ENCODE data around the gene CEND1.
A peak's percentile ranks its signal among the peaks of the same experiment; 100 is the strongest.

The CEND1 gene

DNA sequence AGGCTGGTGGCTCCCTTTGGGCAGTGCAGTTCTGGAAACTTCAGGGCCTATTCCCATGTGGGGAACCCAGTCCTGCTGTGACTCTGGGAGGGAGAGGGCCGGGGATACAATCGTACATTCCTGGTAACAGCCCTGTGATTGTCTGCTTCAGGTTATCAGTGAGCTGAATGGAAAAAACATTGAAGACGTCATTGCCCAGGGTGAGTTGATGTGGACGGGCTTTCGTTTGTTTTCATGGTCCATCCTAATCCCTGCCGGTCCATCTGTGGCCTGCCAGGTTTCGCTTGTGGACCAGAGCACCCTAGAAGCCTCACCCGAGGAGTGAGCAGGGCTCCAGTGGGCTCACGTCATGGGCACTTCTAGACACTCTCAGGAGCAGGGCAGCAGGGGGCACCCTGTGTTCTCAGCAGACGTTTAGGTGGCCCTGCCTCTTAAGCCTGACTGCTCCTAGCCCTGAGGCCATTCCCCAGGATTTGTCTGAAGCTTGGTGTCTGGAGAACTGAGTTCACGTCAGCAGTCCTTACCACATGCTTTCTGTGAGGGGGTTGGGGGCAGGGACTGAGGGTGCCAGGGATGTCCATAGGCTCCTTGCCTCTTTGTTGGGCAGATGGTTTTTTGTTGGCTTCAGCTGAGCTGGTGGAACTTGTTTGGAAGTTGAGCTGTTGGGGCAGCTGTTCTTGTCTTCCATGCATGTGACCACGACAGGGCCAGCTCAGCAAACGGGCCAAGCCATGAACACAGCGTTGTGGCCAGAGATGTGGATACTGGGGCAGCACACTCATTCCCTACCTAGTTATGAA lies 21.8 kb upstream of the CEND1 start:
- FAIRE-seq = no peak

DNA sequence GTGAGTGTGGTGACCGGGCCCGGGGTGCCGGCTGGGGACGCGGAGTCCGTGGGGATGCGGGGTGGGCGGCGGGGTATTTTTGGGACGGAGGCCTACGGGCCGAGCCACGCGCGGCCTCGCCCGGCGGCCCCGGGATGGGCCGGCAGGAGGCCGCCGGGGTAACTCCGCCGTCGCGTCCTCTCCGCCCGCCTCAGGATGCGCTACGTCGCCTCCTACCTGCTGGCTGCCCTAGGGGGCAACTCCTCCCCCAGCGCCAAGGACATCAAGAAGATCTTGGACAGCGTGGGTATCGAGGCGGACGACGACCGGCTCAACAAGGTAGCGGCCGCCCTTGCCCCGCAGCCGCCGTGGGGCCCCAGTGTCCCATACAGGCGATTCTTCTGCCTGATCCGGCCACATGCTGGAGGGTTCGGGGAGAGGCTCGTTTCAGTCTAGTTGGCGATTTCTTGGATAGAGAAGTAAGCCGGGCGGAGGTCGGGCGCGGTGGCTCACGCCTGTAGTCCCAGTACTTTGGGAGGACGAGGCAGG lies 20.2 kb upstream of the CEND1 start:
- no peak for FAIRE-seq

DNA sequence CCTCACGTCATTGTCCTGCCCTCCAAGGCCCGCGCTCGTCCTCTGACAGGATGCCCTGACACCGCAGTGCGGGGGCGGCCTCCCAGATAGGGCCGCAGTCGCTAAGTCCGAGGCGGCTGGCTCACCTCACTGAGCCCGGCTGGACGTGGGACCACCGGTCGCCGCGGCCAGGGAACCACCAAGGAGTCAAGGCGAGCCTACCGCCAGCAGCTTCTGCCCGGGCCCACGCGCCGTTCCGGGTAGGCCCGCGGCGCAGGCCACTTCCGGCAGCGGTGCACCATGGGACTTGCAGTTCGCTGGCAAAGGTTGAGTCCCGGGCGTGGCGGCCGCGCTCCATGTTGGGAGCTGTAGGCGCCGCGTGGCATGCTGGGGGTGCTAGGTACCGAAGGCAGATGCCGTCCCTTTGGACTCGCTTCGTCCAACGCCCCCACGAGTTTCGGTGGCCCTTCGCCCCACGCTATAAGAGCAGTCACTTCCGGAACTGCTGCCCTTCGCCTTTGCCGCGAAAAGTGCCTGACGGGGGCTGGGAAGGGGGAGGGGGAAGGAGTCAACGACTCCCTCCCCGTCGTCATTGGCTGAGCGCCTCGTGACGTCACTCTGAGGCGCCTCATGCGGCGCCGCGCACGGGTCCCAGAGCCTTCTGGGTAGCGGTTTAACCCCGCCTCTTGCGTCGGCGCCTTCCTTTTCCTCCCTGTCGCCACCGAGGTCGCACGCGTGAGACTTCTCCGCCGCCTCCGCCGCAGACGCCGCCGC lies 19.6 kb upstream of the CEND1 start, which contains the start of gene RPLP2:
RPLP2 (plus strand) TSS at position 681 of the 753 bp plus-strand sequence. CDS start 268 bp downstream, outside the sequence.
- peak; percentile 93 for FAIRE-seq

DNA sequence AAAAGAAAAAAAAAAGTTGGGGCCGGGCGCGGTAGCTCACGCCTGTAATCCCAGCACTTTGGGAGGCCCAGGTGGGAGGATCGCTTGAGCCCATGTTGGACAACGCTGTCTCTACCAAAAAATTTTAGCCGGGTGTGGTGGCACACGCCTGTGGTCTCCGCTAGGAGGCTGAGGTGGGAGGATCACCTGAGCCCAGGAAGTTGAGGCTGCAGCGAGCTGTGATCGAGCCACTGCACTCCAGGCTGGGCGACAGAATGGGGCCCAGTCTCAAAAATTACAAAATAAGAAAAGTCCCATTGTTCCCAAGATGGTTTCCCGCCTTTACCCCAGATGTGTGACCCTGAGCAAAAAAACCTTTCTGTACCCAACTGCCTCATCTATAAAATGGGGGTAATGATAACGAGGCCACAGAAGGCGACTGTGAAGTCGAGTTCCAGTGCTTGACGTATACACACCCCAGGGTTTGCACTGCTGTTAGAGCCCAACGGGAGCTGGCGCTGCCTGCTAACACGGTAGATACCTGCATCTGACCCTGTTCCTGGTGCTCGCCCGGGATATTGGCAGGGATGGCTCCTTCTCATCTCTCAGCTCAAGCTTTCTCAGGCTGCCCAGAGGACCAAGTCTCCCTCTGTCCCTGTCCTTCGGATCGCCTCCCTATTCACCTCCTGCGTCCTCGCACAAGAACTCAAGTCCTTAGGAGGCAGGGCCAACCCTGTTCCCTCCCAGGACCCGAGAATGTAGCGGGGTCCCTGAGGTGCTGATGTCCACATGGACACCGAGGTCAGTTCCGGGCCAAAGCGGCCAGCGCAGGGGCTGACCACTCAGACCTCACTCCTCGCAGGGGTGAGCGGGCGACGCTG lies 18.8 kb upstream of the CEND1 start:
- no peak for FAIRE-seq

DNA sequence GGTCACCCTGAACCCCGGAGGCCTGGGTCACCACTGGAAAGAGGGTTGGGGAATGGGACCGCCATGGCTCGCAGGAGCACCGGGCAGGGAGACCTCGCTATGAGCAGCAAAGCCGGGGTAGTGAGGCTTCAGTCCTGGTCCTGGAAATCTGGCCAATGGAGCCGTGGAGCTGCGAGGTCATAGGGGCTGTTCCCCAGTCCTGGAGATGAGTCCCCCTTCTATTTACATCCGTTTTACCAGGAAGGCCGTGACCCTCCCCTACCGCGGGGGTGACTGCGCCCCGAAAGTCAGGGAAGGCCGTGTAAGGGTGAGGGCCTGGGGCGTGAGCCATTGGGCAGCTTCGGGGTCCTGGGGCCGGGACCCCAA lies 14.7 kb upstream of the CEND1 start:
- no peak for FAIRE-seq

DNA sequence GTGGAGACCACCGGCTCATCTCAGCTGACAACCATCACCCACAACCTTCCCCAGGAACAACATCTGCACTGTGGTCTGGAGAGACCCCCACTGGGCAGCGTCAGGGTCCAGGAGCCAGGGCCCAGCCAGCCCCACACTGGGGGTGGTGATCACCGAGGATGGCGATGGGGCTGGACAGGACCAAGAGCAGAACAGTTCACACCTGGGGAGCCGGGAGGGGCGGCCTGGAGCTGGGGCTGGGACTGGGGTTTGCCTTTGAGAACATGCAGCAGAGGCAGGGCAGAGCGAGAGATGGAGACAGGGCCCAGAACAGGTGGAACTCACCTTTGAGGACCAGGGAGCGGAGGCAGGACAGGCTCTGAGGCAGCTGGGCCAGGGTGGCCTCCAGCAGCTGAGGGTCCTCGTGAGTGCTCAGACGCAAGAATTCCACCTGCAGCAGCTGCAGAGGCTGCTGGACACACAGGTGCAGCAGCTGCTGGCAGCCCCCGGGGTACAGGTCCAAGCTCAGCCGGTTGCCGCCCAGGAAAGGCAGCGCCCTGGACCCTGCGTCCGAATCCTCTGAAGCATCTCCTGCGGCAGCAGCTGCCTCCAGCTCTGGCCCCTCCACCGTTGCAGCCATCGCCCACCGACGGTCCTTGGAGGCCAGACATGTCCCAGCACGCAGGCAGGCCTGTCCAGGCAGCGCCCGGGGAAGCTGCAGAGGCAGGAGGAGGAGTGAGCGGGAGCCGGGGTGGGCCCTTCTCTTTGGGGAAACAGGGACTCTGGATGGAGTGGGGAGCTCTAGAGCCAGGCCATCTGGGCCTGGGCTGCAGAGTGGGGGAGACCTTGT lies 14.1 kb upstream of the CEND1 start:
- no peak for FAIRE-seq

DNA sequence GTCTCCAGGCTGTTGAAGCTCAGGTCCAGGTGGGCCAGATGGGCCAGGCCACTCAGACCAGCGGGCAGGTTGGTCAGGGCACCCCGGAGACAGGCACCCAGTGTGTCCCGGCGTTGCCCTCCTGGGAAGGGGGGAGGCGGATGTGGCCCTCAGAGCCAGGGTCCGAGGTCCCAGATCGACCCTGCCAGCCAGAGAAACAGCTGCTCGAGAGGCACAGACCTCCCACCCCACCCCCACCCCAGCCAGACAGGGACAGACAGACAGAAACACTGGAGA lies 13.5 kb upstream of the CEND1 start:
- FAIRE-seq = no peak

DNA sequence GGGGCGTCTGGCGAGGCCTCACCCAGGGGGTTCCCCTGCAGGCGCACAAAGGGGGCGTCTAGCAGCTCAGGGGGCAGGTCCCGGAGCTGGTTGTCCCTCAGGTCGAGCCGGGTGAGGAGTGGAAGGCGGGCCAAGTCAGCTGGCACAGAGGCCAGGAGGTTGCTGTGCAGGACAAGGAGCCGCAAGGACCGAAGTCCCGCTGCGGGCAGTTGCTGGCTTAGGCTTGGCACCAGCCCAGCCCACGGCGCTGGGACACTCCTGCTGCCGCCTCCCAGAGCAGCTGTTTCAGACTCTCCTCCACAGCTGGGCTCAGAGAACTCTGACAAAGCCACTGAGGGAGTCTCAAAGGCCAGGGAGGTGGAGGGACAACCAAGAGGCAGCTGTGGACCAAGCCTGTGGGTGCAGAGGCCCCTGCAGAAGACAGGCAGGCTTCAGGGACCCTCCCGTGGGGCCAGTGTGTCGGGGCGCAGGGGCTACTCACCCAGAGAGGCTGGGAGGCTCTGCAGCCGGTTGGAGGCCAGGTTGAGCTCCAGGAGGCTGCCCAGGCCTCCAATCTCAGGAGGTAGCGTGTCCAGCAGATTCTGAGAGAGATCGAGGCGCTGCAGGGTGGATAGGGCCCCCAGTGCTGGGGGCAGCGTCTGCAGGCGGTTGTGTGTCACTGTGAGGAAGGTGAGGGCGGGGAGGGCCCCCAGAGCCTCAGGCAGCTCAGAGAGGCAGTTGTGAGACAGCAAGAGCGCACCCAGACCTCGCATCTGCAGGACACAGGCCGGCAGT lies 13.0 kb upstream of the CEND1 start:
- no peak for FAIRE-seq

DNA sequence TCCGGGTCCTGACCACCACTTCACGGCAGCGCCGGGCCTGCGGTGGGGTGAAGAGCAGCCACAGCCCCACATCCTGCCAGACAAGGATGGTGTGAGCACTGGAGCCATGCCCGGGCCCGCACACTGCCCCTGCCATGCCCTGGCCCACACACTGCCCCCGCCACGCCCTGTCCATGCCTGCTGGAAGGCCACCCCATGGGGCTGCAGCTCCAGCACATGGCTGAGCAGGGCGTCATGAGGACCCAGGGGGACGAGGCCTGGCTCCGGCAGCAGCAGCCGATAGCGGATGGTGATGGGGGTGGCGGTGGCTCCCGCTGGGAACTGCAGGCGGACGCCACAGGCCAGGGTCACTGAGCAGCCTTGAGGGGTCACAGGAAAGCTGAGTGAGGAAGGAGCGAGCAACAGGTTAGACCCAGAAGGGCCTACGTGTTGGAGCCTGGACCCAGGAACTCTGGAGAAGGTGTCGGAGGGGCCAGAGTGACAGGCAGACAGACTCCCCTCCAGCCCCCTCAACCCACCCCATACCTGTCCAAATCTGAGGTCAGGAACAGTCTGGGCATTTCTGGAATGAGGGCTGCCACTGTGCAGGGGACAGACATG lies 12.2 kb upstream of the CEND1 start:
- FAIRE-seq = no peak

DNA sequence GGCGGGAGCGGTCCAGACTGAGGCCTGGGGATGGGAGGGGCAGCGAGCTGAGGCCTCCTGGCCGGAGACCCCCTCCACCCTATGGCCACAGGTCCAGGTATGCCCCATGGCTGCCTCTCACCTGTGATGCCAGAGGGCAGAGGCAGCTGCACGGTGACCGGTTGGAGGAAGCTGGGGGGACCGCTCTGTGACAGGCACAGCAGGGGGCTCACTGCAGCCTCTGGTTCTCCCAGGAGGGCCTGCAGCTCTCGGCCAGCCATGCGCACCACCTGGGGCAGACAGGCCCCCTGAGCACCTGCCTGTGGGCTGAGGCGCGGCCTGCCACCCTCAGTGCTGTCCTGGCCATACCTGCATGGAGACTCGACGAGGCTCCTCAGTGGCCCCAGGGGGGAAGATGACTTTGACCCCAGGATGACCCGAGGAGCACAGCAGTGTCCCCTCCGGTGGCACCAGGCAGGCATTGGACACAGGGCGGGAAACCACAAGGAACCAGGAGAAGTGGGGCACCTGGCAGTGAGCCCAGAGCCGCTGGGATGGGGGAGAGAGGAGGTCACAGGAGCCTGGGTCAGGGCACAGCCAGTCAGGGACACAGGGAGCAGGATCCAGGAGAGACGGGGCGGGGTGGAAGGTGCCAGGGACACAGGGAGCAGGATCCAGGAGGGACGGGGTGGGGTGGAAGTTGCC lies 11.3 kb upstream of the CEND1 start:
- FAIRE-seq = no peak

DNA sequence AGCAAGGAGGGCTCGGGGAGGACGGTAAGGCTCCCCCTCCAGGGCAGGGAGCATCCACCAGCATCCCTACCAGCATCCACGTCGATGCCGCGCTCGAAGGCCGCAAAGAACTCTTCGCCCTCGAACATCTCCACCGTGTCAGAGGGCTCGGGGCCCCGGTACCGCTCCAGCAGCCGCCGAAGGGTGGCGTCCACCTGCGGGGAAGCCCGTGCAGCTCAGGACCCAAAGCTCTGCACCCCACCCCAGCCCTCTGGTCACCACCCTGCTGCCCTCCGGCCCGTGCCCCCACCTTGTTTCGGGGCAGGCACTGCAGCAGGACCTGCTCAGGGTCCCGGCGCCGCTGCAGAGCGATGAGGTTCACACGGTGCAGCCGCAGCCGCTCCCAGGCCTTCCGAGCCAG lies 10.6 kb upstream of the CEND1 start:
- no peak for FAIRE-seq

DNA sequence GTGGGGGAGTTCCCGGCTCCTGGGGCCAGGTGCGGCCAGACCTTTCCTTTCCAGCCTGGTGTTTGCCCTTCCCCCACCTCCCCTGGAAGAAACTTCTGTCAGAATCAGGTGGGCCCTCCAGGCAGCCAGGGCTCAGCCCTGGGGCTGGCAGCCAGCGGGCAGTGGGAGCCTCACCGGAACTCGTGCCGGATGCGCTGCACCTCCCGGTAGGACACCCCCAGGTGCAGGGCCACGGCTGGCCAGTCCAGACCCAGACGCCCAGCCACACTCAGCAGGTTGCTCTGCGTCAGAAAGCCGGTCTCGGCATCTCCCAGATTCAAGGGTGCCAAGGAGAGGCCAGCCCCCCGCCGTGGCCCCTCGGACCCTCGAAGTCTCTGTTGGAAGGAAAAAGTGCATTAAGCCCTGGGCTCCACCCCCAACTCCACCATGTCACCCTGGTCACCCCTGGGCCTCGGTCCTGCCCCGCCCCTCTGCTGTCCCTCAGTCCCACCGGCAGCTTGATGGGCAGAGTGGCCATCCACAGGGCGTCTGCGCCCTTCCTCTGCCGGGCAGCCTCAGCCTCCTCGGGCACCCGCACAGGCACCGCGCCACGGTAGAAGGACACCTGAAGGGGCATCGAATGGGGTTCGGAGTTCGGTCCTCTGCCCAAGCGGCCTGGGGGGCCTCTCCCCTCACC lies 9.9 kb upstream of the CEND1 start:
- no peak for FAIRE-seq

DNA sequence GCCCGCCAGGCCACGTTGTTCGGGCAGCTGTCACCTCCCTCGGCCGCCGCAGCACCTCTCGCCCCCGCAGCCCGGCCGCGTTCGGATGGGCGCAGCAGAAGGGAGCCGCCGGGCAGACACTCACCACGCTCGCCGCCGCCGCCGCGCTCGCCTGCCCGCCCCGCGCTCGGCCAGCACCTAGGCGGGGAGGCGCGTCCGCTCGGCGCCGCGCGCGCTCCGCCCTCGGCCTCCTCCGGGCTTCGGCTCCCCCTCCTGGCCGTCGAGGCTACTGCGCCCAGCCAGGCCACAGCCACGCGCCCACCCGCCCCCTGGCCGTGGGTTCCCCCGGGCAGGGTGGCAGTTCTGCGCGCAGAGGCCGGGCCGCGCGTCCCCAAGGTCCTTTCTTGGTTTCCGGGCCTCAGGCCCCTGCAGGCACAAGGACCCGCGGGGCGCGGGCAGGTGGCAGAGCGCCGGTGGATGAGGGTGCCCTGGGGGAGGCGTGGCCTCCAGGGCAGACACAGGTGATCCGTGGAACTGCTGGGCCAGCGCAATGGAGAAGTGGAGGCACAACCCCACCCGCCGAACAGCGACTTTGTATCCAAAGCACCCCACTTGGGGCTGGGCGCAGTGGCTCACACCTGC lies 8.3 kb upstream of the CEND1 start, which contains the start of gene SLC25A22:
SLC25A22 (minus strand) TSS at position 189 of the 621 bp plus-strand sequence. CDS start 3,275 bp downstream, outside the sequence.
- no peak for FAIRE-seq

DNA sequence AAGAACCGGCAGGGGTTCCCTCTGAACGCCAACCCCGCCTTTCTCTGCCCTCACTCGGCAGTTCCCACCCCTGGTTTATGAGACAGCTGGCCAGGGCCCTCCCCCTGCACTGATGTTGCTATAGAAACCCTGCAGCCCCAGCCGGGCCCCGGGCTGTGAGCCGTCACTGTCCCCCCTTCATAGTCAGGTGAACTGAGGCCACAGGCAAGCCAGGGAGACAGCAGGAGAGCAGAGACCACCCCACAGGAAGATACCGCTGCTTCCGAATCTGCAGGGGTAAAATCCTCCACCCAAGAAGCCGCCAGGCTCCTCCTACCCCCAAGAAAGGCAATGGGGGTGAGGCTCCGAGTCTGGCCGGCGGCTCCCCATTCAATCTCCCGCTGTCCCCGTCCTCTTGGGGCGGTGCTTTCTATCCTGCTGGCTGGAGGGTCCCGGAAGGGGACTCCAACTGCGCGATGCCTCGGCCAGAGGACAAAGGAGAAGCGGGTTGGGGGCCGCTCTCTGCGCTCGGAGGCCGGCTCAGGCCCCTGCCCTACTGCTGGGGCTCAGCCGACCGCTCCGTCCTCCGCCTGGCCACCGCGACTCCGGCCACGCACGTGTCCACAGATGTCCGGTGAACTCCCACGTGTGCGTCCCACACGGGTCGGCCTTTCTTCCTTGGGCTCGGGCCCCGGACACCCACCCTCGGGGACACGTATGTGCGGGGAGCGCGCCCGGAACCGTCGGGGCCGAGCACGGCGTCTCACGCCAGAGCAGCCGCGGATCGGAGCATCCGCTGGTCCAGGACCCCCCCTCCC lies 7.6 kb upstream of the CEND1 start:
- peak; percentile 17 for FAIRE-seq

DNA sequence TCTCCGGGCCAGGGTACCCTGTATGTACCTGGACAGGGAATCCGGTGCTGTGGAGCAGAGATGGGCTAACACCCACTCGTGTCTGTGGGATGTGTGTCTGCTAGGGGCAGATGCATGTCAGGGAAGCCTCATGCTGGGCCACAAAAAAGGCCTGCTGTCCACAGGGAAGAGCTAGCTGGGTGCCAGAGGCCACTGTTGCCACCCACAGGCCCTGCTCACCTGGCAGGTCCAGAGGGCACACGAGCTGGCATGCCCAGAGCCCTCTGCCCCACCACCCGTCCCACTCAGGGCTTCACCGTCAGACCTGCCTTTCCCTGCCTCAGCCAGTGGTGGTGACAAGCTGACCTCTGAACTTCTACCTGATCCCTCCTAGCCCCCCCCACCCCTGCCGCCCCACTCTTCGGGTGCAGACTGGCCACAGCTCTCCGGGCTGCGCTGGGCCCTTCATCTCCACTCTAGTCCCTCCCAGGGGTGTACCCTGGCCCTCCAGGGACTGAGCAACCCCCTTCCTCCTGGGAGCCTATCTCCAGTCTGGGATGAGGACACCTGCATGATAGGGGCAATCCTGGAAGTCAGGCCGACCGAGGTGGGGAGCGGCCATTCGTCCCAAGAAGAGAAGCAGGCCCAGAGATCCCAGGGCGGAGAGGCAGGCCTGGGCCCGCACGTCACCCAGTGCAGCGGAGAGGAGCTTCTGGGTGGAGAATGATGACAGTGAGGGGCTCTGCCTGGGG lies 6.8 kb upstream of the CEND1 start:
- FAIRE-seq = no peak

DNA sequence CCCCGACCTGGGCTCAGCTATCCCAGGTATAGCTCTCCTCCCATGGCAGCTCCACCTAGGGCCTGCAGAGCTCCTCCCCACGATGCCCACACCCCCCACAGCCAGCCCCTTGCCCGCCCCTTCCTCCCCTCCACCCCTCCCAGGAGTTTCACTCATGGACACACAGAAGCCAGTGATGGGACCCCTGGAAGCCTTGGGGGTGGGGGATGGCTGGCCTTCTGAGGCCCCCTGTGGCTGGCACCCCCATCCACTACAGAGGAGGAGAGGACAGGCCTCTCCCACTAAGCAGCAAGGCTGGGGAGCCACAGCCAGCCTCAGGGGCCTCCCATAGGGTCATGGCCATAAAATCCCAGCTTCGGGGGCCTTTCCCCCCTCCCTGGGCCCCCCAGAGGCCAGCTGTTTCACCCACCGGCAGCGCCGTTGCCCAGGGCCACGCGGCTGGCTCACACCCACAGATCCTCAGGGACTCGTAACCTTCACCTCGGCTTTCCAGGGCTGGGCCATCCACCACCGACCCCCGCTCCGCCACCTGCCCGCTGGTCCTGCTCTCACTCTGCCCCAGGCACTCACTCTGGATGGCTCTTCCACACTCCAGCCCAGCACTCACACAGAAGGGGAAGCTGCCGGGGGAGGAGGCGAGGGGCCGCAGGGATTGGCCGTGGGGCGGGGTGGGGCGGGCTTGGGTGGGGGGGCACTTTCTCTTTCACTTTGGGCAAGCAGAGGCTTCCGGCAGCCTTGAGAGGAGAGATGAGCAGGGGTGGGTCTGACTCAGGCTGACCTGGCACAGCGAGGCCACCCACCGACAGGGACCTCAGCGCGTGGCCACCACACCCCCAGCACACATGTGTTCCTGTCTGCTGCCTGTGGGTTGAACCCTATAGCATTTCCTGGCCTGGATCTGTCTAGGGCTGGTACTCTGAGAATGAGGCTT lies 6.0 kb upstream of the CEND1 start:
- FAIRE-seq = no peak

Measured in G401.6 (cell line).